GM23248 (cell line): ENCODE results near the gene GNAQ. TPM values are rescaled to one million over a fixed set of nuclear protein-coding genes. Genes with fewer than 3 reads are reported as not detected.

ENCODE experiments used
- DNase-seq: peaks from one replicate; pipeline ENCODE4 v3.0.0-alpha.2; 2015
- H2AFZ ChIP-seq: fragments of 200-600 bp; sonication (generic); 2 replicates; pipeline ENCODE4 v1.6.1; 2016; ENCODE audit warnings: antibody characterized with exemption
- H3F3A ChIP-seq: fragments of 200-600 bp; sonication (generic); 2 replicates; pipeline ENCODE4 v1.6.1; 2016; ENCODE audit warnings: mild to moderate bottlenecking, antibody characterized with exemption, mixed run types; ENCODE audit not compliant: insufficient read depth
- H3K27ac ChIP-seq: fragments of 200-600 bp; sonication (generic); 2 replicates; pipeline ENCODE4 v1.5.1; 2016; ENCODE audit warnings: mild to moderate bottlenecking
- H3K27me3 ChIP-seq: fragments of 200-600 bp; sonication (generic); replicated peaks from 2 replicates; pipeline ENCODE4 v1.6.1; 2016; ENCODE audit warnings: mild to moderate bottlenecking; ENCODE audit not compliant: insufficient read depth
- H3K36me3 ChIP-seq: fragments of 200-600 bp; sonication (generic); 2 replicates; pipeline ENCODE4 v1.6.1; 2016; ENCODE audit warnings: low read depth, mild to moderate bottlenecking
- H3K4me1 ChIP-seq: fragments of 200-600 bp; sonication (generic); 2 replicates; pipeline ENCODE4 v1.6.1; 2016; ENCODE audit warnings: mild to moderate bottlenecking; ENCODE audit not compliant: insufficient read depth
- H3K4me2 ChIP-seq: fragments of 200-600 bp; sonication (generic); one replicate; pipeline ENCODE4 v1.6.1; 2016; ENCODE audit warnings: mild to moderate bottlenecking; ENCODE audit not compliant: unreplicated experiment
- H3K4me3 ChIP-seq: fragments of 200-600 bp; sonication (generic); 2 replicates; pipeline ENCODE4 v1.5.1; 2016; ENCODE audit warnings: mild to moderate bottlenecking
- H3K79me2 ChIP-seq: fragments of 200-600 bp; sonication (generic); 2 replicates; pipeline ENCODE4 v1.6.1; 2016; ENCODE audit warnings: mild to moderate bottlenecking; ENCODE audit not compliant: insufficient read depth
- H3K9ac ChIP-seq: fragments of 200-600 bp; sonication (generic); 2 replicates; pipeline ENCODE4 v1.6.1; 2016; ENCODE audit warnings: mild to moderate bottlenecking
- H3K9me2 ChIP-seq: fragments of 200-600 bp; sonication (generic); 2 replicates; pipeline ENCODE4 v1.6.1; 2016; ENCODE audit warnings: mixed run types, mild to moderate bottlenecking, moderate library complexity; ENCODE audit not compliant: insufficient read depth
- H3K9me3 ChIP-seq: fragments of 200-600 bp; sonication (generic); one replicate; pipeline ENCODE4 v1.6.1; 2017; ENCODE audit warnings: low read depth
- H4K20me1 ChIP-seq: fragments of 200-600 bp; sonication (generic); 2 replicates; pipeline ENCODE4 v1.6.0; 2016; ENCODE audit not compliant: insufficient read depth
- EZH2 ChIP-seq: fragments of 200-600 bp; sonication (generic); IDR thresholded peaks from 2 replicates; pipeline ENCODE4 v1.6.1; 2018; ENCODE audit warnings: antibody characterized with exemption, mild to moderate bottlenecking; ENCODE audit not compliant: insufficient read depth, poor library complexity, severe bottlenecking
- EZH2phosphoT487 ChIP-seq: fragments of 200-600 bp; sonication (generic); IDR thresholded peaks from 2 replicates; pipeline ENCODE4 v1.6.1; 2018; ENCODE audit warnings: antibody characterized with exemption, moderate library complexity, mild to moderate bottlenecking, low read depth; ENCODE audit not compliant: insufficient read depth
- WGBS, 2 experiments: methylation state at CpG; one replicate each; pipeline ENCODE4 v1.1.6; 2015 to 2017; ENCODE audit warnings: low lambda C conversion rate in 2 of 2, low coverage in 1 of 2; ENCODE audit errors: missing lambda C conversion rate in 2 of 2; 5-methylcytosine and 5-hydroxymethylcytosine counted together
- in situ Hi-C: fragments of 300-500 bp; cut with MboI; formaldehyde crosslinking; loops from 2 replicates; pipeline ENCODE4 v1.15.0; 2020
- polyA plus RNA-seq: library from polyadenylated mRNA; unstranded; fragments of >200 nt; fragmentation: Nextera tagmentation; extraction: Ambion mirVana; gene quantifications from 2 replicates; pipeline ENCODE4 v1.2.1, GENCODE V29; 2016
- total RNA-seq: library from RNA; depleted of rRNA; stranded (reverse); fragments of >200 nt; shearing (Covaris generic); gene quantifications from 2 replicates; pipeline ENCODE4 v1.2.3, GENCODE V29; 2014

The GNAQ gene
- total and polyA plus RNA-seq, 2 experiments from 2014 or later = 11.5 to 32.7 TPM

DNA sequence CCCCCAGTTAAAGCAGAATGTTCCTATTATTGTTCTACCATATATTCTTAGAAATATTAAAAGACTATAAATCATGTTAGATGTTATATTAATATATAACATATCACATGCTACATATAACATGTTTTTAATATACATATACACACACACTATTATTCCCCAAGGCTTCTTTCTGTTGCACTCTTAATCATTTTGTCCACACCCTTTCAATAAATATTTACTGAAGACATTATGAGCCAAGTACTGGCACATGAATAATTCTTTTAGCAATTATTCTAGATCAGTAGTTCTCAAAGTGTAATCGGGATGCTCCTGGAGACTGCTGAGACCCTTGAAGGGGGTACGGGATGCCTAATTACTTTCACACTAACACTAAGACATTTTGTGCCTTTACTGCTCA, 143.9 kb downstream of the GNAQ start:
- H3K27me3 ChIP-seq = no peaks in the 10 kb centered on the region

DNA sequence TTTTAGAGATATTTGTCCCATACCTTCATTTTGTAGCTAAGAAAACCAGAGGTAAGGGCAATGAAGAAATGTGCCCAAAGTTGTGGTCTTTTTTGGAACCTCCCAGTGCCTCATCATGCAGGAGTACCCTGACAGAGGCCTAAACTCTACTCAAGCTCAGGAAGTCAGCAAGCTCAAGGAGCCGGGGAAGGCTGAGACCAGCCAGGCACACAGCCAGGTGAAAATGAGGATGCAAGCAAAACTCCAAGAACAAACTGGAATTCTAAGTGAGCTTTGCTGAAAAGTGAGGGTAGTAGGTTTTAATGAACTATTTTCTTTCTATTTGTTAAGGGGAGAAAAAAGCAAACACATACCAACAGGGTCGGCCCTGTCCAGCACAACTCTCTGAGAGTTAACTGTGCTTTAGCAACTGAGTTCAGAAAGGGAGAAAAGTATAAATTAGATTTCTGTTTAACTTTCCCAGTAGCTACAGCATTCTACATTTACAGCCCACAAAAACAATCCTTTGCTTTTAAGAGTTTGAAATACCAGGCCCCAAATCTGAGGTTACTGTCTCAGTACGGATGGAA, 146.4 kb downstream of the GNAQ start:
- WGBS, 2 experiments = 51 to 52% methylated on average over 3 of the region's 3 CpGs
- peaks cover 49% of the 10 kb centered on the region for H3K79me2 ChIP-seq
- no peak for DNase-seq
- no peaks in the 10 kb centered on the region for H4K20me1 ChIP-seq
- H3K27ac ChIP-seq = no peak overlapping the region
- TF ChIP-seq EZH2 = no peak
- TF ChIP-seq EZH2phosphoT487 = no peak
- peaks cover 11% of the 10 kb centered on the region for H3K4me1 ChIP-seq
- no peaks in the 10 kb centered on the region for H3K9me3 ChIP-seq
- H2AFZ ChIP-seq = no peak overlapping the region
- in situ Hi-C loops = no loop called here
- H3K9ac ChIP-seq = no peak overlapping the region
- no peaks in the 10 kb centered on the region for H3F3A ChIP-seq
- no peak overlapping the region for H3K4me3 ChIP-seq
- H3K36me3 ChIP-seq = no peaks in the 10 kb centered on the region
- H3K27me3 ChIP-seq = no peaks in the 10 kb centered on the region
- no peak overlapping the region for H3K4me2 ChIP-seq
- H3K9me2 ChIP-seq = no peaks in the 10 kb centered on the region

More for the DNA sequence above, 143.9 kb downstream of the GNAQ start:
- Histone ChIP-seq H3K36me3 (no peaks in the 10 kb centered on the region), H4K20me1 (no peaks in the 10 kb centered on the region), H2AFZ (no peak overlapping the region), H3K4me3 (no peak overlapping the region), H3F3A (no peaks in the 10 kb centered on the region), H3K9ac (no peak overlapping the region), H3K4me1 (peaks cover 11% of the 10 kb centered on the region), H3K9me2 (no peaks in the 10 kb centered on the region), H3K79me2 (peaks cover 32% of the 10 kb centered on the region), H3K4me2 (no peak overlapping the region), H3K9me3 (no peaks in the 10 kb centered on the region), H3K27ac (no peak overlapping the region)
- DNase-seq = no peak
- in situ Hi-C loops = no loop called here
- WGBS, 2 experiments = 36 to 41% methylated on average over 2 of the region's 2 CpGs
- no peak for TF ChIP-seq EZH2phosphoT487
- no peak for TF ChIP-seq EZH2

DNA sequence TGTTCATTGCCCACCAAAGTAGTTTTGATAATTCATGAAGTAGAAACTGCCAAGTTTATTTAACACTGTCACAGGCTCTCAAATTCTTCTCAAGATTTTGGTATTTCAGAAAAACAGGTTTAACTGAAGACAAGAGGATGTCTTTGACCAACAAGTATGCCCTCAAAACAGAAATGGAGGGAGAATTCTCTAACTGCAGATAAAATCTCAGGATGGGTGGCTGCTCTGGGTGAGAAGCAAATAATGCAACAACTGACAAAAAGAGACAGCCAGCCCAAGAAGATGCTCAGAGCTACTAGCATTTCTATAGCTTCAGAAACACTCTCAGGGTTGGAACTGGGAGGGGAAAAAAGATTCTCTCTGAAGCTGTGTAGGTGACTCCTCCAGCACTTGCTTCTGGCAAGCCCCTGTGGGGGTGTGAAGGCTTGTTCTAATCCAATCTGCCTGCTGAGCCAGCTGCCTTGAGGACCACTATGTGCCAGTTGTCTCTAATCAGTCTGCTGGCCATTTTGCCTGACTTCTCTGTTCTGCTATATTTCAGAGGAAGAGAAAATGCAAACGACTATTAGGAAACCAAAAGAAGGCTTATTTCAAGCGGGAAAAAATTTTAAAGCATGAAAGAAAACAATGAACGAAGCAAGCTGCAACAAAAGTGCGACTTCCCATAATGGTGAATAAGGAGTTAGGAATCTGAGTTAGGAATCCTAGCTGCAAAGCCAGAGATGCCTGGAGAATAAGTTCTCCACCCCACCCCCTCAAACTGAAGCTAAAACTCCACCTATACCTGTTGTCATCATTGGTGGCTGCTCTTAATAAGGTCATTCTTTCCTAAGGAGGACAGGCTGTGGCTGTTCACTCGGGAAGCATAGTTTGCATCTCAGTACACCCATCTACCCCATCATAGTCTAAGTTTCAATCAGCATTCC, 147.5 kb downstream of the GNAQ start:
- in situ Hi-C loops = no loop called here
- Histone ChIP-seq H3K4me3 (no peak overlapping the region), H3K9ac (no peak overlapping the region)

DNA sequence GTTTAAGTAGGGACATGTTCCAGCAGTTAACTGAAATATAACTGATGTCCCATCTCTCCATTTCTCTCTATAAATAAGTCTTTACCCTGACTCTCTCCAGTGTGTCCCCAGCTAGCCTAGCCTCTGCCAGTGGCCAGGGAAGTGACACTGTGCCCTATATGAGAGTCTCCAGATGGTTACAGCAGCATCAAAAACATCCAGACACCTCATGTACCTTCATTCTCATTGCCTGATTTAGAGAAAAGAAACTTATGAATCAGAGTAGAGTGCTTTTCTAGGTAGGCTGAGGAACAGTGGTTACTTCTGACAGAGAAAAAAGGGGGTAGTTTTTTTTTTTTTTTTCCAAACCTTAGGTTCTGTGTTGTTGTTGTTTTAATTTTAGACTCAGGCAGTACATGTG, 148.5 kb downstream of the GNAQ start:
- Histone ChIP-seq H3K36me3 (no peaks in the 10 kb centered on the region), H2AFZ (no peak overlapping the region), H3K9me2 (no peaks in the 10 kb centered on the region), H3K4me3 (no peak overlapping the region), H3K4me2 (no peak overlapping the region), H3F3A (peaks cover 5% of the 10 kb centered on the region; the same call in 1 of the 2 replicates), H3K27me3 (no peaks in the 10 kb centered on the region), H3K9ac (no peak overlapping the region), H3K27ac (no peak overlapping the region), H3K9me3 (no peaks in the 10 kb centered on the region), H3K4me1 (peaks cover 25% of the 10 kb centered on the region), H3K79me2 (peaks cover 51% of the 10 kb centered on the region), H4K20me1 (no peaks in the 10 kb centered on the region)
- TF ChIP-seq EZH2 = no peak
- no peak for TF ChIP-seq EZH2phosphoT487
- no peak for DNase-seq
- in situ Hi-C loops = no loop called here

More for the DNA sequence above, 147.5 kb downstream of the GNAQ start:
- Histone ChIP-seq H2AFZ (no peak overlapping the region), H3K4me2 (no peak overlapping the region), H3K4me1 (peaks cover 21% of the 10 kb centered on the region), H3K9me2 (no peaks in the 10 kb centered on the region), H3K27me3 (no peaks in the 10 kb centered on the region), H3F3A (0 out of 2 replicates have a peak, but pooled peaks cover 5% of the 10 kb centered on the region), H3K9me3 (no peaks in the 10 kb centered on the region), H3K79me2 (peaks cover 48% of the 10 kb centered on the region), H3K36me3 (no peaks in the 10 kb centered on the region), H3K27ac (no peak overlapping the region), H4K20me1 (no peaks in the 10 kb centered on the region)
- WGBS, 2 experiments = 83 to 85% methylated on average over 5 of the region's 5 CpGs
- DNase-seq = peak; percentile 24
- TF ChIP-seq EZH2phosphoT487 = no peak
- TF ChIP-seq EZH2 = no peak
